ENCODE results near the gene SCUBE3.

DNA sequence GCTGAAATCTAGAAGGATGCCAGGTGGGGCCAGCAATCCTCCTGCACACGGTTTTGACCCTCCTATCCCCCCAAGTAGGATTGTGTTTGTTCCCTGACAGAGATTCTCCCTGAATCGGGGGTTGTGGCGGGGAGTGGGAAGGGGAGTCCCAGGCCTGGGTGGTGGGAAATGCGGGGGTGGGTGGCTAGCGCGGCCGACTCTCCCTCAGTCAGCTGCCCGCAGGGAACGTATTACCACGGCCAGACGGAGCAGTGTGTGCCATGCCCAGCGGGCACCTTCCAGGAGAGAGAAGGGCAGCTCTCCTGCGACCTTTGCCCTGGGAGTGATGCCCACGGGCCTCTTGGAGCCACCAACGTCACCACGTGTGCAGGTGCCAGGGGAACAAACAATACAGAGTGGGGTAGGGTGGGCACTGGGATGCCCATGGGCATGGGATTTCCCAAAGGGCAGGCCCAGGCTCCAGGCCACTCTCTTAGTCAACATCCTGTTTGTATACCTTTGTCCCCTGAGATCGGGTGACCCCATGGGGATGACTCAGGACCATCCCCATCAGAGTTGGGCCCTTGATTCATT is 29.7 kb downstream of the SCUBE3 start:
- no peak for TF ChIP-seq ZNF70 (CRISPR knock-in tag; IDR thresholded peaks at IDR 0.05)
- TF ChIP-seq ESRRG (CRISPR knock-in tag; IDR thresholded peaks at IDR 0.05): no peak
- no peak for TF ChIP-seq TSHZ2 (CRISPR knock-in tag; IDR thresholded peaks at IDR 0.05)
- no peak for TF ChIP-seq ZC3H10 (CRISPR knock-in tag; IDR thresholded peaks at IDR 0.05)
- no peak for TF ChIP-seq CSDC2 (CRISPR knock-in tag; IDR thresholded peaks at IDR 0.05)
- TF ChIP-seq RARB (CRISPR knock-in tag; IDR thresholded peaks at IDR 0.05): no peak
- no peak for TF ChIP-seq POU6F1 (CRISPR knock-in tag; IDR thresholded peaks at IDR 0.05; ENCODE audit: borderline replicate concordance, low read depth)
- no peak for TF ChIP-seq PATZ1 (CRISPR knock-in tag; IDR thresholded peaks at IDR 0.05; ENCODE audit: borderline replicate concordance)
- no peak for TF ChIP-seq ZFP30 (CRISPR knock-in tag; IDR thresholded peaks at IDR 0.05)

All from SK-N-SH treated with all-trans-retinoic acid at 6 μM for 48 hours (cell line).